GM23338 (cell line): ENCODE measurements around the gene ARMC9.

Experiments used
- CREB1 ChIP-seq: fragments of 250-450 bp; sonication (Bioruptor Pico); IDR thresholded peaks from 2 replicates; pipeline ENCODE4 v1.5.0; 2020; ENCODE audit warnings: low read depth, mild to moderate bottlenecking, moderate library complexity
- CTCF ChIP-seq, 2 experiments: fragments of 200-600 bp in 1 of 2; sonication (generic) in 1 of 2; conservative IDR thresholded peaks; 2 replicates each; pipeline versions ENCODE4 v1.5.1 to v1.6.1; 2016 to 2017; ENCODE audit warnings: antibody characterized with exemption in 2 of 2, low read depth in 2 of 2, mild to moderate bottlenecking in 2 of 2, moderate library complexity in 1 of 2
- EZH2 ChIP-seq: fragments of 200-600 bp; sonication (generic); IDR thresholded peaks from one replicate; pipeline ENCODE4 v1.8.0; 2017; ENCODE audit warnings: antibody characterized with exemption, mild to moderate bottlenecking, low read depth; ENCODE audit not compliant: unreplicated experiment
- EZH2phosphoT487 ChIP-seq: fragments of 200-600 bp; sonication (generic); IDR thresholded peaks from one replicate; pipeline ENCODE4 v1.8.1; 2018; ENCODE audit warnings: antibody characterized with exemption; ENCODE audit not compliant: unreplicated experiment
- NANOG ChIP-seq: IDR thresholded peaks from 2 replicates; pipeline ENCODE4 v1.6.1; 2016; ENCODE audit warnings: antibody characterized with exemption, borderline replicate concordance
- POLR2AphosphoS5 ChIP-seq: IDR thresholded peaks from 2 replicates; pipeline ENCODE4 v1.6.1; 2016; ENCODE audit warnings: antibody characterized with exemption, low read depth
- REST ChIP-seq: IDR thresholded peaks from one replicate; pipeline ENCODE4 v1.6.1; 2018; ENCODE audit warnings: antibody characterized with exemption; ENCODE audit not compliant: unreplicated experiment
- STAT1 ChIP-seq: IDR thresholded peaks from one replicate; pipeline ENCODE4 v1.6.1; 2016; ENCODE audit warnings: antibody characterized with exemption; ENCODE audit not compliant: unreplicated experiment
- ZNF331 ChIP-seq: fragments of 250-450 bp; sonication (Bioruptor Pico); IDR thresholded peaks from 2 replicates; pipeline ENCODE4 v1.5.0; 2020; ENCODE audit warnings: low read depth, mild to moderate bottlenecking, moderate library complexity

GRCh38 chr2:231372326-231372725 lies 173.9 kb downstream of the ARMC9 start:
- TF ChIP-seq CTCF (conservative IDR thresholded peaks at IDR 0.05; ENCODE audit: low read depth in 2 of 2), result no peak
- TF ChIP-seq EZH2, result no peak
- no peak for TF ChIP-seq STAT1
- TF ChIP-seq POLR2AphosphoS5, result no peak
- no peak for TF ChIP-seq EZH2phosphoT487
- TF ChIP-seq REST, result no peak
- no peak for TF ChIP-seq CREB1
- TF ChIP-seq NANOG, result no peak
- no peak for TF ChIP-seq ZNF331 (CRISPR knock-in tag)
